H54 (cell line): ENCODE results near the gene MCM7.
"Not testable (repeated sequence)": the region's sequence is repeated elsewhere in the genome, so short reads cannot be mapped to it uniquely, and the experiment has no call there.

Source experiments
- DNase-seq: peaks from one replicate; pipeline ENCODE4 v3.0.0; 2011; ENCODE audit warnings: low spot score, mixed read lengths; ENCODE audit not compliant: insufficient read length
- FAIRE-seq: peaks from 3 replicates; lab custom pipeline; 2011; peaks lifted over from hg19 to GRCh38; lab: Jason Lieb, UNC
- POLR2A ChIP-seq: IDR thresholded peaks from 2 replicates; pipeline ENCODE4 v1.6.1; 2011; ENCODE audit warnings: low read depth, mild to moderate bottlenecking, low read length

Gene MCM7

DNA sequence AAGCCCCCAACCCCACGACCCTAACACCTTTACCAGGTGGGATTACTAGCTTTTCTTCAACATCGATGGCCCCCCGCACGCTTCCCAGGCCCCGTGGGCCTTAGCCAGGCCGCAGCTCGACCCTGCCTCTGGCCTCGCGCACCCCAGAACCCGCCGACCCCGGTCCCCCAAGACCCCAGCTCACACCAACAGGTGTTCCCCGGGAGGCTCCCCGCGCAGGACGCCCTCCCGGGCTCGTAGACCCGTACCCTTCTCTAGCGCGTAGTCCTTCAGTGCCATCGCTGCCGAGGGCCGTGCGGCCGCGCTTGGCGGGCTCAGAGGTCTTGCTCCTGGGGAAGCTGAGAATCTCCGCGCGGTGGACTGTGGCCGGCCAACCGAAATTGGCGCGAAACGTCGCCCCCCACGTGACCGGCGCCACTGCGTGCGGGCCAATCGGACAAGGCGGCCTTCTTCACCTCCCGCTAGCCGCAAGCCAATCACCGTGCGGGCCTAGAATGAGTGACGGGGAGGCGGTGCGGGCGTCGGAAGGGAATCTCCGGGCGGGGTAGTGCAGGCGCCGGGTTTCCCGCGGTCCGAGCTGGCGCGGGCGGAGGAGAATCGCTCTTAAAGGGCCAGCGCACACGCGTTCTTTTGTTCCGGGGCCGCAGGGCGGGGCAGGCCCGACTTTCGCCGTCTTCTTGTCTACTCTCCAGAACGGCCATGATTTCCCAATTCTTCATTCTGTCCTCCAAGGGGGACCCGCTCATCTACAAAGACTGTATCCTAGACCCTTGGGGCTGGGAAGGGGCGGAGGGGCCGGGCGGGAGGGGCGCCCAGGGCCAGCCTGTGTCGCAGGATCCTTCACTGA is at the start of gene MCM7, which contains the start of gene AP4M1:
MCM7 (minus strand) TSS at position 382 of the 847 bp plus-strand sequence; CDS start at position 279, 103 bp downstream.
AP4M1 (plus strand) TSS at position 628 of the 847 bp plus-strand sequence; CDS start at position 700, 72 bp downstream.
- DNase-seq (peak; percentile 87), FAIRE-seq (no peak)
- peak; percentile 65 for TF ChIP-seq POLR2A

GRCh38 chr7:100148559-100149328 is 47.5 kb upstream of the MCM7 start, which contains the start of gene LAMTOR4:
Gene LAMTOR4, plus strand, starts transcription at chr7:100148918. Its CDS starts 55 bp downstream, at chr7:100148973.
- FAIRE-seq, result peak; percentile 94

DNA sequence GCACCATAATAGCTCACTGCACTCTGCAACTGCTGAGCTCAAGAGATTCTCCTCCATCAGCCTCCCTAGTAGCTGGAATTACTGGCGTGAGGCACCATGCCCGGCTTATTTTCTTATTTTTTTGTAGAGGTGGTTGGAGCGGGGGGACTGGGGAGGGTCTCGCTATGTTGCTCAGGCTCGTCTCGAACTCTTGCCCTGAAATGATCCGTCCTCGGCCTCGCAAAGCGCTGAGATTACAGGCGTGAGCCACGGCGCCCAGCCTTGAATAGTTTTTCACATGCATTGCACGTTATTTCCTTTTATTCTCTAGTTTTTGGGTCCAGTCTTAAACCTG is 47.0 kb upstream of the MCM7 start:
- DNase-seq (no peak), FAIRE-seq (no peak)
- no peak for TF ChIP-seq POLR2A

More at GRCh38 chr7:100148559-100149328, 47.5 kb upstream of the MCM7 start, which contains the start of gene LAMTOR4:
- peak; percentile 82 for TF ChIP-seq POLR2A
- peak; percentile 96 for DNase-seq

- FAIRE-seq, result no peak
- TF ChIP-seq POLR2A, result no peak
- no peak for DNase-seq
These were observed 46.1 kb upstream of the MCM7 start for GRCh38 chr7:100147278-100147677.

DNA sequence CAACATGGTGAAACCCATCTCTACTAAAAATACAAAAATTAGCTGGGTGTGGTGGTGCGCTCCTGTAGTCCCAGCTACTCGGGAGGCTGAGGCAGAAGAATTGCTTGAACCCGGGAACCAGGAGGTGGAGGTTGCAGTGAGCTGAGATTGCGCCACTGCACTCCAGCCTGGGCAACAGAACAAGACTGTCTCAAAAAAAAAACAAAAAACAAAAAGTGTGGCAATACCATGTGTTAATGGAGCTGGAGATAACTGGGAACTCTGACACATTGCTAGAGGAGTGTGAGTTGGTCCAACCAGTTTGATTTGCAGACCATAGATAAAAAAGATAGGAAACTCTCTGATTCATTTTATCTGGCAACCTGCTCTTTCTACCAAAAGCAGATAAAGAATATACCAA is 45.2 kb upstream of the MCM7 start:
- FAIRE-seq, DNase-seq: not testable (repeated sequence)

DNA sequence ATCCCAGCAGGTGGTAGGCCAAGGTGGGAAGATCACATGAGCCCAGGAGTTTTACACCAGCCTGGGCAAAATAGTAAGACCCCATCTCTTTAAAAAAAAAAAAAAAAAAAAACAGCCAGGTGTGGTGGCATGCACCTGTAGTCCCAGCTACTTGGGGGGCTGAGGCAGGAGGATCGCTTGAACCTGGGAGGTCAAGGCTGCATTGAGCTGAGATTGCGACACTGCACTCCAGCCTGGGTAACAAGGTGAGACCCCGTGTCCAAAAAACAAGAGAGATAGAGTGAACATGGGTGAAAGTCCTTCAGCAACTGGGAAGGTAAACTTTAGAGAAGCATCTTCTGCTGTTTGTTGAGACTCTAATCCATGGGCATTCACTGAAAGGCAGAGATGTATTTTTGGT is 41.3 kb upstream of the MCM7 start:
- no peak for TF ChIP-seq POLR2A
- DNase-seq, result no peak
- FAIRE-seq, result no peak

DNA sequence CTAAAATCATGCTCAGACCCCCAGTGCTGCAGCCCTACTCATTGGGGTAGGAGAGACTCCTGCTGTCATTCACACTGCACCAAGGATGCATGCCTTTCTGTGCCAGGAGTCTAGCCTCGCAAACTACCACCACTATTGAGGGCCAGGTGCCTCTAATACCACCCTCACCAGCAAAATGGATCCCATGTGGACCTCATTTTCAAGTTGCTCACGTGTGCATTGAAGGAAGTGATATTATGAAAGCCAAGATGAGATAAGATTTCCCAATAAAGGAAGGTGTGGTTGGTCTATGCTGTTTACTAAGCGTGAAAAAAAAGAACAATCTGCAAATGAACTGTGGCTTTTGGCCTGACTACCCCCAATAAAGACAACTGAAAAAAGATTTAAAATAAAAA is 40.4 kb upstream of the MCM7 start:
- FAIRE-seq, result no peak
- TF ChIP-seq POLR2A, result no peak
- no peak for DNase-seq

GRCh38 chr7:100137851-100138760 is 36.9 kb upstream of the MCM7 start:
- DNase-seq (no peak), FAIRE-seq (no peak)
- no peak for TF ChIP-seq POLR2A

- FAIRE-seq (no peak), DNase-seq (peak; percentile 66)
- no peak for TF ChIP-seq POLR2A
These were observed 31.5 kb upstream of the MCM7 start for GRCh38 chr7:100132697-100133151.

- DNase-seq, result no peak
- no peak for TF ChIP-seq POLR2A
- FAIRE-seq, result no peak
These were observed 30.9 kb upstream of the MCM7 start for GRCh38 chr7:100132126-100132525.

- DNase-seq (peak; percentile 72), FAIRE-seq (no peak)
- TF ChIP-seq POLR2A, result no peak
These were observed 29.6 kb upstream of the MCM7 start for GRCh38 chr7:100130608-100131453.

DNA sequence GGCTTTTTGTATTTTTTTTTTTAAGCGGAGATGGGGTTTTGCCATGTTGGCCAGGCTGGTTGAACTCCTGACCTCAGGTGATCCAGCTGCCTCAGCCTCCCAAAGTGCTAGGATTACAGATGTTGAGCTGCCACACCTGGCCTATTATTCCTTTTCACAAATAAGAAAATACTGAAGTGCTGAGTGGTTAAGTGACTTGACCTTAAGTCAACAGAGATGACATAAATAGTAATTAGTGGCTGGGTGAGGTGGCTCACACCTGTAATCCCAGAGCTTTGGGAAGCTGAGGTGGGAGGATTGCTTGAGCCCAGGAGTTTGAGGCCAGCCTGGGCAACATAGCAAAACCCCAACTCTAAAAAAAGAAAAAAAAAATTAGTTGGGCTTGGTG is 29.0 kb upstream of the MCM7 start:
- DNase-seq, FAIRE-seq: not testable (repeated sequence)

DNA sequence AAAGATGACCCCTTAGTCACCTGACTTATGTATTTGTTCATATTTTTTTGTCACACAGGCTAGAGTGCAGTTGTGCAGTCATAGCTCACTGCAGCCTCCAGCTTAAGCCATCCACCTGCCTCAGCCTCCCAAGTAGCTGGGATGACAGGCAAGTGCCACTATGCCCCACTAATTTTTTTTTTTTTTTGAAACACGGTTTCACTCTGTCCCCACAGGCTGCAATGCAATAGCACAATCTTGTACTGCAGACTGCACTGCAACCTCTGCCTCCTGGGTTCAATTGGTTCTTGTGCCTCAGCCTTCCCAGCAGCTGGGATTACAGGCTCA is 27.4 kb upstream of the MCM7 start:
- FAIRE-seq, result no peak
- no peak for TF ChIP-seq POLR2A
- no peak for DNase-seq
